Suprapubic skin (tissue), 4 donors: Measurements from ENCODE around the gene LPAR4. TPM values are rescaled to one million over a fixed set of nuclear protein-coding genes. Genes with fewer than 3 reads are reported as not detected.

Source experiments
- DNase-seq, 2 donors: peaks; one replicate each; pipeline ENCODE4 v3.0.0-alpha.2; 2019; ENCODE audit warnings: low spot score in 2 of 2
- H3K27ac ChIP-seq: fragments of 200-600 bp; sonication (generic); one replicate; pipeline ENCODE4 v1.5.1; 2019
- H3K27me3 ChIP-seq: fragments of 200-600 bp; sonication (generic); one replicate; pipeline ENCODE4 v1.5.1; 2019
- H3K36me3 ChIP-seq: fragments of 200-600 bp; sonication (generic); one replicate; pipeline ENCODE4 v1.5.1; 2019
- H3K4me1 ChIP-seq: fragments of 200-600 bp; sonication (generic); one replicate; pipeline ENCODE4 v1.5.1; 2019
- H3K4me3 ChIP-seq: fragments of 200-600 bp; sonication (generic); one replicate; pipeline ENCODE4 v1.5.1; 2019; ENCODE audit warnings: mild to moderate bottlenecking
- H3K9me3 ChIP-seq: fragments of 200-600 bp; sonication (generic); one replicate; pipeline ENCODE4 v1.5.1; 2019
- EP300 ChIP-seq: sonication (generic); formaldehyde crosslinking; IDR thresholded peaks from one replicate; pipeline ENCODE4 v1.6.1; 2017; ENCODE audit warnings: antibody characterized with exemption
- POLR2A ChIP-seq, 2 donors: fragments of 450-650 bp; IDR thresholded peaks; one replicate each; pipeline ENCODE4 v1.6.1; 2017; ENCODE audit warnings: antibody characterized with exemption in 2 of 2, mild to moderate bottlenecking in 2 of 2, moderate library complexity in 2 of 2
- POLR2AphosphoS5 ChIP-seq, 3 donors: sonication (generic); formaldehyde crosslinking; IDR thresholded peaks; one replicate each; pipeline ENCODE4 v1.6.1; 2017; ENCODE audit warnings: antibody characterized with exemption in 3 of 3
- WGBS: methylation state at CpG from one replicate; pipeline ENCODE4 v1.1.5; 2018; 5-methylcytosine and 5-hydroxymethylcytosine counted together
- total RNA-seq, 4 donors: library from RNA; depleted of rRNA; stranded (reverse); fragments of >200 nt; gene quantifications; one replicate each; pipeline ENCODE4 v1.1.0, GENCODE V29; 2016
- TF ChIP-seq, protein P1 (sequence below), 2 donors: fragments of 200-600 bp in 1 of 2; fragments of 450-650 bp in 1 of 2; sonication (generic) in 1 of 2; IDR thresholded peaks; one replicate each; pipeline ENCODE4 v1.5.1; 2016 to 2019; ENCODE audit warnings: antibody characterized with exemption in 2 of 2, mild to moderate bottlenecking in 1 of 2, moderate library complexity in 1 of 2

Gene LPAR4
- total RNA-seq, 4 donors from 2014 or later = 0.32 TPM; not detected in 3

GRCh38 chrX:78712336-78712735 is 35.2 kb upstream of the LPAR4 start:
- Histone ChIP-seq H3K4me3 (no peak overlapping the region), H3K9me3 (no peaks in the 10 kb centered on the region), H3K27ac (no peak overlapping the region), H3K27me3 (no peaks in the 10 kb centered on the region), H3K36me3 (no peaks in the 10 kb centered on the region), H3K4me1 (no peaks in the 10 kb centered on the region)
- WGBS = 78% methylated on average over 1 of the region's 1 CpG
- no peak for DNase-seq
- no peak for TF ChIP-seq EP300
- no peak for TF ChIP-seq POLR2AphosphoS5 (IDR thresholded peaks at IDR 0.05)
- TF ChIP-seq POLR2A (IDR thresholded peaks at IDR 0.05) = no peak
- TF ChIP-seq, protein P1, sequence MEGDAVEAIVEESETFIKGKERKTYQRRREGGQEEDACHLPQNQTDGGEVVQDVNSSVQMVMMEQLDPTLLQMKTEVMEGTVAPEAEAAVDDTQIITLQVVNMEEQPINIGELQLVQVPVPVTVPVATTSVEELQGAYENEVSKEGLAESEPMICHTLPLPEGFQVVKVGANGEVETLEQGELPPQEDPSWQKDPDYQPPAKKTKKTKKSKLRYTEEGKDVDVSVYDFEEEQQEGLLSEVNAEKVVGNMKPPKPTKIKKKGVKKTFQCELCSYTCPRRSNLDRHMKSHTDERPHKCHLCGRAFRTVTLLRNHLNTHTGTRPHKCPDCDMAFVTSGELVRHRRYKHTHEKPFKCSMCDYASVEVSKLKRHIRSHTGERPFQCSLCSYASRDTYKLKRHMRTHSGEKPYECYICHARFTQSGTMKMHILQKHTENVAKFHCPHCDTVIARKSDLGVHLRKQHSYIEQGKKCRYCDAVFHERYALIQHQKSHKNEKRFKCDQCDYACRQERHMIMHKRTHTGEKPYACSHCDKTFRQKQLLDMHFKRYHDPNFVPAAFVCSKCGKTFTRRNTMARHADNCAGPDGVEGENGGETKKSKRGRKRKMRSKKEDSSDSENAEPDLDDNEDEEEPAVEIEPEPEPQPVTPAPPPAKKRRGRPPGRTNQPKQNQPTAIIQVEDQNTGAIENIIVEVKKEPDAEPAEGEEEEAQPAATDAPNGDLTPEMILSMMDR (IDR thresholded peaks at IDR 0.05) = no peak

DNA sequence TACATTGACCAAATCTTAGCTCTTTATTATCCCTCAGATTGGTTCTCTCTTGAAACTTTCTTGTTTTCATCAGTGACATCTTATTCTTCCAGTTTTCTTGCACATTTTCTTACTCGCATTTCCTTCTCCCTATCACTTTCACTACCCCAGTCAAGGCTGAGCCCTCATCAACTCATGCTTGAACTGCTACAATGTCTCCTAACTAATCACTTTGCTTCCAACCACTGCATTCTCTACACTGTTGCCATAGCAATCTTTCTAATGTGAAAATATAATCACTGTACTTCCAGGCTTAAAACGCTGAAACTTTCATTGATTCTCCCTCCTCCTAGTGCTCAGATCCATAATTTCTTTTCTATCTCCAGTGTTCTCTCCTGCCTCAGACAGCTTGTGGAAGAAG is 22.2 kb upstream of the LPAR4 start:
- WGBS = 64% methylated on average over 2 of the region's 2 CpGs
- no peaks in the 10 kb centered on the region for H3K27me3 ChIP-seq
- no peak overlapping the region for H3K4me3 ChIP-seq
- H3K4me1 ChIP-seq = no peaks in the 10 kb centered on the region
- H3K36me3 ChIP-seq = no peaks in the 10 kb centered on the region
- no peak for TF ChIP-seq EP300
- TF ChIP-seq, protein P1 (IDR thresholded peaks at IDR 0.05) = no peak
- no peak for TF ChIP-seq POLR2AphosphoS5 (IDR thresholded peaks at IDR 0.05)
- no peak for TF ChIP-seq POLR2A (IDR thresholded peaks at IDR 0.05)
- no peaks in the 10 kb centered on the region for H3K9me3 ChIP-seq
- H3K27ac ChIP-seq = no peak overlapping the region
- no peak for DNase-seq

GRCh38 chrX:78746496-78746895 is 1.0 kb upstream of the LPAR4 start:
- H3K27me3 ChIP-seq = no peaks in the 10 kb centered on the region
- H3K9me3 ChIP-seq = no peaks in the 10 kb centered on the region
- H3K4me1 ChIP-seq = no peaks in the 10 kb centered on the region
- H3K4me3 ChIP-seq = no peak overlapping the region
- H3K36me3 ChIP-seq = no peaks in the 10 kb centered on the region
- DNase-seq = no peak
- no peak overlapping the region for H3K27ac ChIP-seq
- TF ChIP-seq EP300 (no peak), POLR2AphosphoS5 (IDR thresholded peaks at IDR 0.05) (no peak), POLR2A (IDR thresholded peaks at IDR 0.05) (no peak)
- TF ChIP-seq, protein P1 (IDR thresholded peaks at IDR 0.05) = no peak

- TF ChIP-seq EP300 (no peak), POLR2AphosphoS5 (IDR thresholded peaks at IDR 0.05) (no peak), POLR2A (IDR thresholded peaks at IDR 0.05) (no peak)
- TF ChIP-seq, protein P1 (IDR thresholded peaks at IDR 0.05) = no peak
- DNase-seq = no peak
- Histone ChIP-seq H3K4me3 (peak overlapping the region; percentile 28), H3K9me3 (no peaks in the 10 kb centered on the region), H3K4me1 (no peaks in the 10 kb centered on the region), H3K27me3 (no peaks in the 10 kb centered on the region), H3K27ac (no peak overlapping the region), H3K36me3 (no peaks in the 10 kb centered on the region)
- 27% methylated on average over 5 of the region's 5 CpGs for WGBS
Measured at GRCh38 chrX:78747971-78748370, 451 bp downstream of the LPAR4 start.

- no peak for DNase-seq
- WGBS = 50% methylated on average over 2 of the region's 2 CpGs
- Histone ChIP-seq H3K9me3 (no peaks in the 10 kb centered on the region), H3K4me3 (no peak overlapping the region), H3K27ac (no peak overlapping the region), H3K4me1 (no peaks in the 10 kb centered on the region), H3K36me3 (no peaks in the 10 kb centered on the region), H3K27me3 (no peaks in the 10 kb centered on the region)
- TF ChIP-seq POLR2AphosphoS5 (IDR thresholded peaks at IDR 0.05) (no peak), EP300 (no peak), POLR2A (IDR thresholded peaks at IDR 0.05) (no peak)
- TF ChIP-seq, protein P1 (IDR thresholded peaks at IDR 0.05) = no peak
Measured at GRCh38 chrX:78748846-78749245, 1.3 kb downstream of the LPAR4 start.
